ENCODE results near the gene HOXB6. TPM values are rescaled to one million over a fixed set of nuclear protein-coding genes. Genes with fewer than 3 reads are reported as not detected.

The HOXB6 gene
- total and polyA plus RNA-seq, 2 experiments from 2014 or later, result 0.12 TPM; not detected in 1

DNA sequence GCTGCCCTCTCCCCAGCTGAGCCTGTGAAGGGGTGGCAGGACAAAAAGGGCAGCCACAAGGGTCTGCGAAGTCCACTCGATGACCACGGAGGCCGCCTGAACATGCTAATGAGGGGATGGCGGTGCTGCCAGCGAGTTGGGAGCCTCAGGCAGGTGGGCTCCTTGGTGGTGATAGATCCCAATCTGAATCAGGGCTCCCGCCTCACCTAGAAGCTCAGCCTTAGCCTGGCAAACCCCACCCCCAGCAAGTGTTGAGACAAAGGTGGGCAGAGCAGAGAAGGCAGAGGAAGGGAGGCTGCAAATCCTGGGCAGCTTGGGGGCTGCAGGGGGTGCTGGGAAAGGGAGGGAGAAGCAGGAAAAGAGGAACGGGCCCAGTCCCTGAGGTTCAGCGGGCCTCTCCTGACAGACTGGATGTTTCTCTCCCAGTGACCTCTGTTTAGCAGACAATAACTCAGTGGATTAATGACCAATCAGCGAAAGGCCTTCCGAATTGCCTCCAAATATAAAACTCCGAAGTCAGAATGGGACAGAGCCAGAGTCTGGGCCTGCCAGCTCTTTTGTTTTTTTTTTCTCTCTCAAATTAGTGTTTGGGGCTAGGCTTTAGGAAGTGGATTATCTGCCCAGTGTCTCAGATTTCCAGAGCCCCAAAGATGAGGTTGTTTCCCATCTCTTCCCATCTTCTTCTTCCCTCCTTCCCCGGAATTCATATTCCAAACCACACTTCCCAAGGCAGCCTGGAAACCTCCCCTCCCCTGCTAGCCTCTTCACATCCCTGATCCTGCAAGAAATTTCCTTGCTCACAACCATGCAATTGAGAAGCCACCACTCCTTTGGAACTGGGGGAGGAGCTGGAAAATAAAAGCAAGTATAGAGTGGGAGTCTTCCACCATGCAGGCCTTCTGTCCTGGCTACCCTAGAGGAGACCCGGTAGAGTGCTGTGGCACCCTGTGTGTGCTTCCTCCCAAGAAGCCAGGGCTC is 44.7 kb downstream of the HOXB6 start:
- no peak for DNase-seq (ENCODE audit: low read depth in 1 of 2, low spot score in 1 of 2)
- no peaks in the 10 kb centered on the region for H3K9me3 ChIP-seq (ENCODE audit: low read depth)
- peaks cover 51% of the 10 kb centered on the region for H3K4me1 ChIP-seq (ENCODE audit: low read depth)

DNA sequence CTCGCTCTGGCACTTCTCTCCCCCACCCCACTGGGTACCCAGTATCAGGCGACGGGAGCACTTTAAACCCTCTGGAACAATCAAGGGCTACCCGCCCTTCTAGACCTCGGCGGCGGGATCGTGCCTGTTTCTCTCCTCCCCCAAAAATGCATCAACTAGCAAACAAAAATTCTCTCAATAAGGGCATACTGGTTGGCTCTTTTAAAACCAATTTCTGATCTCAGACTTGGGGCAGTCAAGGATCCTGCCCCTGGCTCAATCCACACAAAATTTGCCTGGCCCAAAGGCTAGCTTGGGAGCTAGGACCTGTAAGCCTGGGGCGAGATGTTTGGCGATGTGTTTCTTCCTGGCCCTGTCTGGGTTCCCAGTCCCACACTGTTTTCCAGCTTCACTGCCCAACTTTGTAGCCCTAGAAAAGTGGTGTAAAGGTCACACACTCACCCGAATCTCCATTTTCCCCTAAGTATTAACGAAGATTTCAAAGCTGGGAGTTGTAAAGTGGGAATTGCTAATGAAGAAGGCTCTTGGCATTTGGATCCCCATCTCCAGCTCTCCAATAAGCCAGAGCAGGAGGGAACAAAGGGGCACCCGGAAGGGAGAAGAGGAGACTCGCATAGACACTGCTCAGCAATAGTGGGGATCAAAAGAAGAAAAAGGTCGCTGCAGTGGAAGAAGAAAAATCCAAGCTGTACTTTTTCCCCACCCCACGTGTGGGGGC is 45.5 kb downstream of the HOXB6 start:
- TF ChIP-seq, protein P1, sequence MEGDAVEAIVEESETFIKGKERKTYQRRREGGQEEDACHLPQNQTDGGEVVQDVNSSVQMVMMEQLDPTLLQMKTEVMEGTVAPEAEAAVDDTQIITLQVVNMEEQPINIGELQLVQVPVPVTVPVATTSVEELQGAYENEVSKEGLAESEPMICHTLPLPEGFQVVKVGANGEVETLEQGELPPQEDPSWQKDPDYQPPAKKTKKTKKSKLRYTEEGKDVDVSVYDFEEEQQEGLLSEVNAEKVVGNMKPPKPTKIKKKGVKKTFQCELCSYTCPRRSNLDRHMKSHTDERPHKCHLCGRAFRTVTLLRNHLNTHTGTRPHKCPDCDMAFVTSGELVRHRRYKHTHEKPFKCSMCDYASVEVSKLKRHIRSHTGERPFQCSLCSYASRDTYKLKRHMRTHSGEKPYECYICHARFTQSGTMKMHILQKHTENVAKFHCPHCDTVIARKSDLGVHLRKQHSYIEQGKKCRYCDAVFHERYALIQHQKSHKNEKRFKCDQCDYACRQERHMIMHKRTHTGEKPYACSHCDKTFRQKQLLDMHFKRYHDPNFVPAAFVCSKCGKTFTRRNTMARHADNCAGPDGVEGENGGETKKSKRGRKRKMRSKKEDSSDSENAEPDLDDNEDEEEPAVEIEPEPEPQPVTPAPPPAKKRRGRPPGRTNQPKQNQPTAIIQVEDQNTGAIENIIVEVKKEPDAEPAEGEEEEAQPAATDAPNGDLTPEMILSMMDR (IDR thresholded peaks at IDR 0.05; ENCODE audit: low read depth, low read length), result no peak
- H3K4me1 ChIP-seq (ENCODE audit: low read depth), result peaks cover 43% of the 10 kb centered on the region
- no peaks in the 10 kb centered on the region for H3K36me3 ChIP-seq
- no peaks in the 10 kb centered on the region for H3K9me3 ChIP-seq (ENCODE audit: low read depth)
- H3K4me3 ChIP-seq, result no peak overlapping the region
- no peak for DNase-seq (ENCODE audit: low read depth in 1 of 2, low spot score in 1 of 2)
- peaks cover 88% of the 10 kb centered on the region for H3K27me3 ChIP-seq
- no peak overlapping the region for H3K27ac ChIP-seq

More for the DNA sequence above, 44.7 kb downstream of the HOXB6 start:
- H3K36me3 ChIP-seq, result no peaks in the 10 kb centered on the region
- H3K27ac ChIP-seq, result no peak overlapping the region
- H3K27me3 ChIP-seq, result peaks cover 88% of the 10 kb centered on the region
- TF ChIP-seq, protein P1 (IDR thresholded peaks at IDR 0.05; ENCODE audit: low read depth, low read length), result no peak
- H3K4me3 ChIP-seq, result no peak overlapping the region

DNA sequence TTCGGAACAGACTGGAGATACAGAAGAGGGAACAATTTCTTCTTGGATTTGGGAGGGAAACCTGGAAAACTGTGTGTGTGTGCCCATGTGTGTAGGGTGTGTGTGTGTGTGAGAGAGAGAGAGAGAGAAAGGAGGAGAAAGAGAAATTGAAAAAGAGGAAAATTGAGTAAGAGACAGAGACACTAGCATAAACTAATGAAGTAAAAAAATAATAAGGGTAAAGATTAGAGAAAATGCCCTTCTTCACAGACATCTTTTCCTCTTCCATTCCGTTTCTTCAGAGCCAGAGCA is 46.0 kb downstream of the HOXB6 start:
- H3K36me3 ChIP-seq, result no peaks in the 10 kb centered on the region
- H3K4me1 ChIP-seq (ENCODE audit: low read depth), result peaks cover 48% of the 10 kb centered on the region
- no peak overlapping the region for H3K27ac ChIP-seq
- no peaks in the 10 kb centered on the region for H3K9me3 ChIP-seq (ENCODE audit: low read depth)
- no peak for DNase-seq (ENCODE audit: low read depth in 1 of 2, low spot score in 1 of 2)
- peaks cover 86% of the 10 kb centered on the region for H3K27me3 ChIP-seq
- no peak overlapping the region for H3K4me3 ChIP-seq
- TF ChIP-seq, protein P1 (IDR thresholded peaks at IDR 0.05; ENCODE audit: low read depth, low read length), result no peak

DNA sequence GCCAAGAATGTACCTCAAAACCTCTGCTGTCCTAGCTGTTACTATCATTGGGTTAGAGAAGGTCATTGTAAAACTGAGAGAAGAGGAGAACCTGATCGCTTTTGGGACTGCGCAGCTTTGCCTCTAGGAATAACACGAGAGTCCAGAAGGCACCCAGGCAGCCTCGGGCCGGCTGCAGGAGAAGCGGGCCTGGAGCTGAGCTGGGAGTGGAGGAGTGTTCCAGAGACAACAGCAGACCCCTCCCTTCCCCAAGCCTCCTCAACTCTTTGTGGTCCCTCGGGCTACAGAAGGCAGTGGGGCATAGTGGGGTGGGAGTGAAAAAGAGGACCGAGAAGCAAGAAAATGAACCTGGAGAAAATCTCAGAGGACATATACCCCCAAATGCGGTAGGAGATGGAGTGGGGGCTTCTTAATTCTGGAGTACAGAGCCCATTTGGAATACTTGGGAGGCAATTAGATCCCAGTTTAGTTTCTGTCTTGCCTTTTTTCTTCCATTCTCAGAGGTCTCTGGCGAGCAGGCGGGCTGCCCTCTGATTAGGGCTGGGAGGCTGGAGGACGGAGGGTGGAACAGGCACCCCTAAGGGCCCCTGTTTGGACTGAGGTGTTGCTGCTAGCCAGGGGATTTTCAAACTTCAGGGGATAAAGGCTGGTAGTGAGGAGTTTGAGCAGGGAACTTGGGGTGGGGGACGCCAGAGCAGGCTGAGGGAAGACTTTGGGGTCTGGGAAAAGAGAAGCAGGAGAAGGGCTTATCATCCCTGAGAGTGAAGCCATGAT is 46.5 kb downstream of the HOXB6 start:
- Histone ChIP-seq H3K27me3 (peaks cover 81% of the 10 kb centered on the region), H3K4me3 (no peak overlapping the region), H3K36me3 (no peaks in the 10 kb centered on the region), H3K9me3 (ENCODE audit: low read depth) (no peaks in the 10 kb centered on the region), H3K27ac (no peak overlapping the region), H3K4me1 (ENCODE audit: low read depth) (peaks cover 49% of the 10 kb centered on the region)
- DNase-seq (ENCODE audit: low read depth in 1 of 2, low spot score in 1 of 2), result no peak
- TF ChIP-seq, protein P1 (IDR thresholded peaks at IDR 0.05; ENCODE audit: low read depth, low read length), result no peak

All from cardiac muscle cell (in vitro differentiated cells and primary cell).